Liver (tissue), 9 donors: Measurements from ENCODE around the gene CCR2. TPM values are rescaled to one million over a fixed set of nuclear protein-coding genes. Genes with fewer than 3 reads are reported as not detected.

Experiments
- DNase-seq: peaks from one replicate; pipeline ENCODE4 v3.0.0-alpha.2; 2017; ENCODE audit warnings: low spot score
- H3K27ac ChIP-seq, 2 donors: one replicate each; pipeline ENCODE4 v1.7.0; 2013; ENCODE audit warnings: inconsistent platforms in 2 of 2, low read length in 2 of 2, control low read depth in 1 of 2, low read depth in 1 of 2, mild to moderate bottlenecking in 1 of 2
- H3K27me3 ChIP-seq, 4 donors: one replicate each; pipeline versions ENCODE4 v1.6.1 to v1.7.0; 2013; ENCODE audit warnings: low read length in 3 of 4, inconsistent platforms in 1 of 4, mild to moderate bottlenecking in 1 of 4, moderate library complexity in 1 of 4; ENCODE audit not compliant: control insufficient read depth in 4 of 4, insufficient read depth in 4 of 4
- H3K36me3 ChIP-seq, 4 donors: one replicate each; pipeline versions ENCODE4 v1.6.1 to v1.7.0; 2013; ENCODE audit warnings: low read length in 3 of 4, mild to moderate bottlenecking in 3 of 4, low read depth in 1 of 4, moderate library complexity in 1 of 4; ENCODE audit not compliant: control insufficient read depth in 4 of 4, insufficient read depth in 3 of 4
- H3K4me1 ChIP-seq, 4 donors: one replicate each; pipeline versions ENCODE4 v1.6.1 to v1.7.0; 2013; ENCODE audit warnings: low read length in 3 of 4, mild to moderate bottlenecking in 3 of 4, moderate library complexity in 1 of 4; ENCODE audit not compliant: control insufficient read depth in 4 of 4, insufficient read depth in 4 of 4
- H3K4me3 ChIP-seq, 3 donors: one replicate each; pipeline versions ENCODE4 v1.6.1 to v1.7.0; 2013; ENCODE audit warnings: low read length in 3 of 3, control low read depth in 1 of 3, low read depth in 1 of 3, mild to moderate bottlenecking in 1 of 3
- H3K9ac ChIP-seq, 2 donors: one replicate each; pipeline ENCODE4 v1.7.0; 2013; ENCODE audit warnings: low read length in 2 of 2, mild to moderate bottlenecking in 2 of 2, moderate library complexity in 2 of 2, control low read depth in 1 of 2, low read depth in 1 of 2
- H3K9me3 ChIP-seq, 4 donors: one replicate each; pipeline versions ENCODE4 v1.6.1 to v1.7.0; 2013; ENCODE audit warnings: low read length in 3 of 4; ENCODE audit not compliant: control insufficient read depth in 4 of 4
- EGR1 ChIP-seq, 2 donors: IDR thresholded peaks; 2 replicates each; pipeline ENCODE4 v1.6.1; 2016 to 2018; ENCODE audit warnings: antibody characterized with exemption in 2 of 2, low read depth in 2 of 2
- FOXA1 ChIP-seq: IDR thresholded peaks from 2 replicates; pipeline ENCODE4 v1.6.1; 2016; ENCODE audit warnings: antibody characterized with exemption
- FOXA2 ChIP-seq: IDR thresholded peaks from 2 replicates; pipeline ENCODE4 v1.6.1; 2016; ENCODE audit warnings: antibody characterized with exemption
- GABPA ChIP-seq, 2 donors: IDR thresholded peaks in 1 of 2; conservative IDR thresholded peaks in 1 of 2; 2 replicates each; pipeline ENCODE4 v1.6.1; 2016; ENCODE audit warnings: antibody characterized with exemption in 2 of 2, mild to moderate bottlenecking in 1 of 2, moderate library complexity in 1 of 2
- HNF4A ChIP-seq, 2 donors: conservative IDR thresholded peaks; 2 replicates each; pipeline ENCODE4 v1.6.1; 2016; ENCODE audit warnings: antibody characterized with exemption in 2 of 2, mild to moderate bottlenecking in 2 of 2
- HNF4G ChIP-seq: IDR thresholded peaks from 2 replicates; pipeline ENCODE4 v1.6.1; 2016; ENCODE audit warnings: antibody characterized with exemption
- JUND ChIP-seq, 2 donors: IDR thresholded peaks; 2 replicates each; pipeline ENCODE4 v1.6.1; 2016; ENCODE audit warnings: antibody characterized with exemption in 2 of 2
- NR2F2 ChIP-seq: IDR thresholded peaks from 2 replicates; pipeline ENCODE4 v1.6.1; 2016; ENCODE audit warnings: antibody characterized with exemption
- RAD21 ChIP-seq, 2 donors: IDR thresholded peaks; 2 replicates each; pipeline ENCODE4 v1.6.1; 2016; ENCODE audit warnings: antibody characterized with exemption in 2 of 2, mild to moderate bottlenecking in 2 of 2
- RXRA ChIP-seq, 2 donors: IDR thresholded peaks; 2 replicates each; pipeline ENCODE4 v1.6.1; 2017 to 2018; ENCODE audit warnings: antibody characterized with exemption in 2 of 2, mild to moderate bottlenecking in 1 of 2
- SP1 ChIP-seq: IDR thresholded peaks from 2 replicates; pipeline ENCODE4 v1.6.1; 2018; ENCODE audit warnings: antibody characterized with exemption, mild to moderate bottlenecking
- TAF1 ChIP-seq: conservative IDR thresholded peaks from 2 replicates; pipeline ENCODE4 v1.6.1; 2016; ENCODE audit warnings: antibody characterized with exemption, mild to moderate bottlenecking
- YY1 ChIP-seq: IDR thresholded peaks from 2 replicates; pipeline ENCODE4 v1.6.1; 2016; ENCODE audit warnings: antibody characterized with exemption, mild to moderate bottlenecking
- WGBS: extraction: QIAGEN DNeasy Blood & Tissue Kit; methylation state at CpG from one replicate; pipeline ENCODE4 v1.1.7; 2013; 5-methylcytosine and 5-hydroxymethylcytosine counted together
- polyA plus RNA-seq, 2 donors: library from polyadenylated mRNA; stranded (reverse) in 1 of 2; unstranded in 1 of 2; fragments of 200-250 nt in 1 of 2; fragments of >200 nt in 1 of 2; fragmentation: Nextera tagmentation in 1 of 2; extraction: Ambion mirVana in 1 of 2; gene quantifications; one replicate each; pipeline versions ENCODE4 v1.2.1 to v1.2.3, GENCODE V29; 2013 to 2015
- total RNA-seq, 2 donors: library from RNA; depleted of rRNA; stranded (reverse); fragments of >200 nt; gene quantifications; one replicate each; pipeline ENCODE4 v1.2.3, GENCODE V29; 2014
- TF ChIP-seq, protein P1 (sequence below): IDR thresholded peaks from 2 replicates; pipeline ENCODE4 v1.6.1; 2016; ENCODE audit warnings: antibody characterized with exemption
- TF ChIP-seq, protein P2 (sequence below): fragments of 150-350 bp; IDR thresholded peaks from 2 replicates; pipeline ENCODE4 v1.5.1; 2017; ENCODE audit warnings: improper control_type of control experiment, low read depth, low read length; ENCODE audit not compliant: missing input control
- TF ChIP-seq, protein P3 (sequence below): IDR thresholded peaks from 2 replicates; pipeline ENCODE4 v1.6.1; 2016; ENCODE audit warnings: antibody characterized with exemption
- TF ChIP-seq, protein P4 (sequence below): IDR thresholded peaks from 2 replicates; pipeline ENCODE4 v1.6.1; 2016; ENCODE audit warnings: antibody characterized with exemption
- TF ChIP-seq, protein P5 (sequence below): IDR thresholded peaks from 2 replicates; pipeline ENCODE4 v1.6.1; 2016; ENCODE audit warnings: antibody characterized with exemption, mild to moderate bottlenecking
- donor health status: healthy.
- donor health status: healthy.
- donor health status: healthy.
- donor health status: healthy.
- donor health status: healthy.

CCR2 gene
- total and polyA plus RNA-seq, 4 donors: 0.68 to 3.4 (median 2.4) TPM

DNA sequence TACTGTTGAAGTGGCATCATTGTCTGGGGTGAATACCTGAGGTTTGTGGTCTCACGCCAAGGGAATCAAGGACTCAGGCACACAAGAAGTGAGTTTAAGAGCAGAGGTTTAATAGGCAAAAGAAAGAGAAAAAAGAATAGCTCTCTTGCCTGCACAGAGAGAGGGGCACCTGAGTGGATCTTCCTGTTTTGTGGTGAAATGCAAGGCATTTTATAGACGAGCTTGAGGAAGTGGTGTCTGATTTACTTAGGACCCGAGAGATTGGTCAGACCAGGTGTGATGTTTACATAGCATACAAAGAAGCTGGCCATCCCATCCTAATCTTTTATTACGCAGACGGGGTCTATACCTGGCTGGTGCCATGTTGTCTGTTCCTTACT is 30.0 kb downstream of the CCR2 start:
- peaks cover 0 to 10% (median 9%) of the 10 kb centered on the region in 4 donors for H3K4me1 ChIP-seq
- WGBS: 43% methylated on average over 5 of the region's 5 CpGs
- H3K36me3 ChIP-seq: no peaks in the 10 kb centered on the region
- TF ChIP-seq HNF4A (conservative IDR thresholded peaks at IDR 0.05): no peak
- TF ChIP-seq, protein P1, sequence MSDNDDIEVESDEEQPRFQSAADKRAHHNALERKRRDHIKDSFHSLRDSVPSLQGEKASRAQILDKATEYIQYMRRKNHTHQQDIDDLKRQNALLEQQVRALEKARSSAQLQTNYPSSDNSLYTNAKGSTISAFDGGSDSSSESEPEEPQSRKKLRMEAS: no peak
- TF ChIP-seq, protein P2, sequence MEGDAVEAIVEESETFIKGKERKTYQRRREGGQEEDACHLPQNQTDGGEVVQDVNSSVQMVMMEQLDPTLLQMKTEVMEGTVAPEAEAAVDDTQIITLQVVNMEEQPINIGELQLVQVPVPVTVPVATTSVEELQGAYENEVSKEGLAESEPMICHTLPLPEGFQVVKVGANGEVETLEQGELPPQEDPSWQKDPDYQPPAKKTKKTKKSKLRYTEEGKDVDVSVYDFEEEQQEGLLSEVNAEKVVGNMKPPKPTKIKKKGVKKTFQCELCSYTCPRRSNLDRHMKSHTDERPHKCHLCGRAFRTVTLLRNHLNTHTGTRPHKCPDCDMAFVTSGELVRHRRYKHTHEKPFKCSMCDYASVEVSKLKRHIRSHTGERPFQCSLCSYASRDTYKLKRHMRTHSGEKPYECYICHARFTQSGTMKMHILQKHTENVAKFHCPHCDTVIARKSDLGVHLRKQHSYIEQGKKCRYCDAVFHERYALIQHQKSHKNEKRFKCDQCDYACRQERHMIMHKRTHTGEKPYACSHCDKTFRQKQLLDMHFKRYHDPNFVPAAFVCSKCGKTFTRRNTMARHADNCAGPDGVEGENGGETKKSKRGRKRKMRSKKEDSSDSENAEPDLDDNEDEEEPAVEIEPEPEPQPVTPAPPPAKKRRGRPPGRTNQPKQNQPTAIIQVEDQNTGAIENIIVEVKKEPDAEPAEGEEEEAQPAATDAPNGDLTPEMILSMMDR: no peak
- TF ChIP-seq, protein P3, sequence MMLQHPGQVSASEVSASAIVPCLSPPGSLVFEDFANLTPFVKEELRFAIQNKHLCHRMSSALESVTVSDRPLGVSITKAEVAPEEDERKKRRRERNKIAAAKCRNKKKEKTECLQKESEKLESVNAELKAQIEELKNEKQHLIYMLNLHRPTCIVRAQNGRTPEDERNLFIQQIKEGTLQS: no peak
- TF ChIP-seq NR2F2: no peak
- no peak for TF ChIP-seq YY1
- no peak for TF ChIP-seq JUND (IDR thresholded peaks at IDR 0.05)
- no peak for TF ChIP-seq EGR1 (IDR thresholded peaks at IDR 0.05; ENCODE audit: low read depth in 2 of 2)
- no peak for TF ChIP-seq TAF1
- no peak for TF ChIP-seq GABPA (IDR thresholded peaks at IDR 0.05 in 1 of 2, conservative IDR thresholded peaks at IDR 0.05 in 1 of 2)
- TF ChIP-seq RXRA (IDR thresholded peaks at IDR 0.05): no peak
- TF ChIP-seq FOXA2: no peak
- no peak for TF ChIP-seq RAD21 (IDR thresholded peaks at IDR 0.05)
- TF ChIP-seq, protein P4, sequence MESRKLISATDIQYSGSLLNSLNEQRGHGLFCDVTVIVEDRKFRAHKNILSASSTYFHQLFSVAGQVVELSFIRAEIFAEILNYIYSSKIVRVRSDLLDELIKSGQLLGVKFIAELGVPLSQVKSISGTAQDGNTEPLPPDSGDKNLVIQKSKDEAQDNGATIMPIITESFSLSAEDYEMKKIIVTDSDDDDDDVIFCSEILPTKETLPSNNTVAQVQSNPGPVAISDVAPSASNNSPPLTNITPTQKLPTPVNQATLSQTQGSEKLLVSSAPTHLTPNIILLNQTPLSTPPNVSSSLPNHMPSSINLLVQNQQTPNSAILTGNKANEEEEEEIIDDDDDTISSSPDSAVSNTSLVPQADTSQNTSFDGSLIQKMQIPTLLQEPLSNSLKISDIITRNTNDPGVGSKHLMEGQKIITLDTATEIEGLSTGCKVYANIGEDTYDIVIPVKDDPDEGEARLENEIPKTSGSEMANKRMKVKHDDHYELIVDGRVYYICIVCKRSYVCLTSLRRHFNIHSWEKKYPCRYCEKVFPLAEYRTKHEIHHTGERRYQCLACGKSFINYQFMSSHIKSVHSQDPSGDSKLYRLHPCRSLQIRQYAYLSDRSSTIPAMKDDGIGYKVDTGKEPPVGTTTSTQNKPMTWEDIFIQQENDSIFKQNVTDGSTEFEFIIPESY: no peak
- TF ChIP-seq SP1: no peak
- no peak for TF ChIP-seq HNF4G
- TF ChIP-seq FOXA1: no peak
- TF ChIP-seq, protein P5, sequence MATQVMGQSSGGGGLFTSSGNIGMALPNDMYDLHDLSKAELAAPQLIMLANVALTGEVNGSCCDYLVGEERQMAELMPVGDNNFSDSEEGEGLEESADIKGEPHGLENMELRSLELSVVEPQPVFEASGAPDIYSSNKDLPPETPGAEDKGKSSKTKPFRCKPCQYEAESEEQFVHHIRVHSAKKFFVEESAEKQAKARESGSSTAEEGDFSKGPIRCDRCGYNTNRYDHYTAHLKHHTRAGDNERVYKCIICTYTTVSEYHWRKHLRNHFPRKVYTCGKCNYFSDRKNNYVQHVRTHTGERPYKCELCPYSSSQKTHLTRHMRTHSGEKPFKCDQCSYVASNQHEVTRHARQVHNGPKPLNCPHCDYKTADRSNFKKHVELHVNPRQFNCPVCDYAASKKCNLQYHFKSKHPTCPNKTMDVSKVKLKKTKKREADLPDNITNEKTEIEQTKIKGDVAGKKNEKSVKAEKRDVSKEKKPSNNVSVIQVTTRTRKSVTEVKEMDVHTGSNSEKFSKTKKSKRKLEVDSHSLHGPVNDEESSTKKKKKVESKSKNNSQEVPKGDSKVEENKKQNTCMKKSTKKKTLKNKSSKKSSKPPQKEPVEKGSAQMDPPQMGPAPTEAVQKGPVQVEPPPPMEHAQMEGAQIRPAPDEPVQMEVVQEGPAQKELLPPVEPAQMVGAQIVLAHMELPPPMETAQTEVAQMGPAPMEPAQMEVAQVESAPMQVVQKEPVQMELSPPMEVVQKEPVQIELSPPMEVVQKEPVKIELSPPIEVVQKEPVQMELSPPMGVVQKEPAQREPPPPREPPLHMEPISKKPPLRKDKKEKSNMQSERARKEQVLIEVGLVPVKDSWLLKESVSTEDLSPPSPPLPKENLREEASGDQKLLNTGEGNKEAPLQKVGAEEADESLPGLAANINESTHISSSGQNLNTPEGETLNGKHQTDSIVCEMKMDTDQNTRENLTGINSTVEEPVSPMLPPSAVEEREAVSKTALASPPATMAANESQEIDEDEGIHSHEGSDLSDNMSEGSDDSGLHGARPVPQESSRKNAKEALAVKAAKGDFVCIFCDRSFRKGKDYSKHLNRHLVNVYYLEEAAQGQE: no peak
- no peak for DNase-seq
- H3K27me3 ChIP-seq: no peaks in the 10 kb centered on the region
- no peak overlapping the region for H3K4me3 ChIP-seq
- no peak overlapping the region for H3K27ac ChIP-seq
- H3K9me3 ChIP-seq: no peaks in the 10 kb centered on the region
- H3K9ac ChIP-seq: no peak overlapping the region
